HFFc6 (cell line): ENCODE results near the gene BRD4. TPM values are rescaled to one million over a fixed set of nuclear protein-coding genes. Genes with fewer than 3 reads are reported as not detected.

Source experiments
- DNase-seq: peaks from one replicate; pipeline ENCODE4 v3.0.0-alpha.2; 2018
- H3K27ac Mint-ChIP-seq: 2 replicates; pipeline ENCODE4 v1.8.0; 2020; ENCODE audit warnings: mild to moderate bottlenecking, mixed read lengths
- H3K27me3 Mint-ChIP-seq: 2 replicates; pipeline ENCODE4 v1.8.0; 2021; ENCODE audit warnings: mild to moderate bottlenecking, moderate library complexity, mixed read lengths; ENCODE audit not compliant: insufficient read depth
- H3K36me3 Mint-ChIP-seq: 2 replicates; pipeline ENCODE4 v1.8.0; 2021; ENCODE audit warnings: low read depth, mixed read lengths
- H3K4me1 Mint-ChIP-seq: 2 replicates; pipeline ENCODE4 v1.8.0; 2020; ENCODE audit warnings: low read depth, mixed read lengths
- H3K4me3 Mint-ChIP-seq: 2 replicates; pipeline ENCODE4 v1.8.0; 2020; ENCODE audit warnings: mild to moderate bottlenecking, moderate library complexity, mixed read lengths
- H3K9me3 Mint-ChIP-seq: 2 replicates; pipeline ENCODE4 v1.8.0; 2020; ENCODE audit warnings: mild to moderate bottlenecking, mixed read lengths
- total RNA-seq, 6 experiments: library from RNA; stranded (reverse); fragmentation: NEBNext Ultra II Directional; extraction: Animal tissue kit (Norgen Biotek cat#: 25700); gene quantifications; 2 replicates in 1 of 6; 3 replicates in 5 of 6; pipeline ENCODE4 v1.2.3, GENCODE V29; 2021
- TF ChIP-seq, protein P1 (sequence below): fragments of 200-600 bp; sonication (generic); IDR thresholded peaks from 2 replicates; pipeline ENCODE4 v1.5.0; 2021; ENCODE audit warnings: antibody characterized with exemption, mild to moderate bottlenecking

BRD4 gene
- total RNA-seq, 6 experiments from 2014 or later = 74.9 to 85.2 (median 81.5) TPM

DNA sequence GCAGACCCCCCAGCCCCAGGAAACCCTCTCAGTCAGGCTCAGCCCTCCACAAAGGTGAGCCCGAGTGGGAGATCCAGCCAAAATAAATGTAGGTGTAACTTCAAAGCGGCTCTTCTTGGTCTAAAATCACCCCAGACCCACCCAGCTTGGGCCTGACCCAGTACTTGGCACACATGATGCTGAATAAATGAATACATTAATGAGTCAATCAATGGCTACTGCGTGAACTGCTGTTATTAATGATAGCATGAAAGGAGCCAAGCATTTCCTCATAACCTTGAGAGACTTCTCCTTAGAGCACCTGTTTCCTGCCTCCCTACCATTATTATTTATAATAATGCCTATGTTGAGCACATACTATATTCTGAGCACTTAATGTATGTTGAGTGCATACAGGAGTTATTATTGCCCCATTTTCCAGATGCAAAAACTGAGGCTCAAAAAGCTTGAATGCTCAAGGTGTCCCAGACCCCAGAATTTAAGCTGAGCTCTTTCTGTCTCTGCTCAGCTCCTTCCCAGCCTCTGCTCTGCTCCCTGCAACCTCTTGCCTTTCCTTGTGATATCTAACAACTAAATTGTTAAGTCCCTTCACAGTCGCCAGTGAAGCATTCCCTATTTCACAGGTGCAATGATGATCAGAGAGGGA, 135.9 kb downstream of the BRD4 start:
- H3K4me3 Mint-ChIP-seq = peak overlapping the region; percentile 39
- H3K4me1 Mint-ChIP-seq = peaks cover 24% of the 10 kb centered on the region
- H3K36me3 Mint-ChIP-seq = no peaks in the 10 kb centered on the region
- no peaks in the 10 kb centered on the region for H3K9me3 Mint-ChIP-seq
- TF ChIP-seq, protein P1, sequence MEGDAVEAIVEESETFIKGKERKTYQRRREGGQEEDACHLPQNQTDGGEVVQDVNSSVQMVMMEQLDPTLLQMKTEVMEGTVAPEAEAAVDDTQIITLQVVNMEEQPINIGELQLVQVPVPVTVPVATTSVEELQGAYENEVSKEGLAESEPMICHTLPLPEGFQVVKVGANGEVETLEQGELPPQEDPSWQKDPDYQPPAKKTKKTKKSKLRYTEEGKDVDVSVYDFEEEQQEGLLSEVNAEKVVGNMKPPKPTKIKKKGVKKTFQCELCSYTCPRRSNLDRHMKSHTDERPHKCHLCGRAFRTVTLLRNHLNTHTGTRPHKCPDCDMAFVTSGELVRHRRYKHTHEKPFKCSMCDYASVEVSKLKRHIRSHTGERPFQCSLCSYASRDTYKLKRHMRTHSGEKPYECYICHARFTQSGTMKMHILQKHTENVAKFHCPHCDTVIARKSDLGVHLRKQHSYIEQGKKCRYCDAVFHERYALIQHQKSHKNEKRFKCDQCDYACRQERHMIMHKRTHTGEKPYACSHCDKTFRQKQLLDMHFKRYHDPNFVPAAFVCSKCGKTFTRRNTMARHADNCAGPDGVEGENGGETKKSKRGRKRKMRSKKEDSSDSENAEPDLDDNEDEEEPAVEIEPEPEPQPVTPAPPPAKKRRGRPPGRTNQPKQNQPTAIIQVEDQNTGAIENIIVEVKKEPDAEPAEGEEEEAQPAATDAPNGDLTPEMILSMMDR = no peak
- no peak for DNase-seq
- peaks cover 9% of the 10 kb centered on the region for H3K27me3 Mint-ChIP-seq
- H3K27ac Mint-ChIP-seq = no peak overlapping the region

DNA sequence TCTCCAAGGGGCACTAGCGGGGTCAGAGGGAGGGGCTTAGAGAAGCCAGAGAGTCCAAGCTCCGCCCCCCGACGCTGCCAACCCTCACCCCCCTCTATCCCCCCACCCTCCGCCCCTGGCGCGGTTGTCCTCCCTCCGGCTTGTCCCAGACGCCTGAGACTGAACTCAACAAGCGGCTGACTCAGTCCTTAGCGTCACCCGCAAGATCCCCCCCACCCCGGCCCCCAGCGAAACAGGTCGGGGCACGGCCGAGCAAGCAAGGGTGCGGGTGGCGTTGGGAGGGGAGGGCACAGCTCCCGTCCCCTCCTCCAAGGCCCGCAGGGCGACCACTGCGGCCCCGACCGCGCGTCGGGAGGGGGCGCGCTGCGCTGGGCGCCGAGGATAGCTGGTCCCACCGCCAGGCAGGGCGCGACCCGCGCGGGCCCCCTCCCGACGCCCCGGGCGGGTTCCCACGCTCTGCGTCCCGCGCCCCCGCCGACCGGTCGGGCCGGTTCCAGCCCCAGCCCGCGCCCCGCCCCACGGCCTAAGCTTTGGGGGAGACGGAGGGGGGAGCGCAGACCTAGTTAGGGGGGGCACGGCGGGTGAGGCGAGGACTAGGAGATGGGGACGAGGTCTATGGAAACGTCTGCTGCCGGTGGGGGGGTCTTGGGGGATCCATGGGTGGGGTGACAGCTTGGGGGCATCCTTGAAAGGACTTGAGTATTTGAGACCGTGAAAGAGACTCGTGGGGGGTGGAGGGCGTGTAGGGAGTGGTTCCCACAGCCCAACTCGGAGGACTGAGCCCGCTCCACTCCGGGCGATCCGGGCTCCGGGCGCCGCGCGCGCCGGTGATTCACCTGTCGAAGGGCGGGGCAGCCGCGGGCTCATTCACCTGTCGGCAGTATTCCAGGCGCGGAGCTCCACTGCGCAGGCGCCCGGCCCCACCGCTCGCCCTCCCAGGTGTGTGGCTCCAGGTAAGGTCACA, 136.7 kb downstream of the BRD4 start:
- Mint-ChIP-seq H3K4me1 (peaks cover 24% of the 10 kb centered on the region), H3K9me3 (no peaks in the 10 kb centered on the region), H3K27me3 (peaks cover 9% of the 10 kb centered on the region), H3K4me3 (peak overlapping the region; percentile 77; the same call in 1 of the 2 replicates), H3K36me3 (no peaks in the 10 kb centered on the region), H3K27ac (peak overlapping the region; percentile 71; the same call in 1 of the 2 replicates)
- TF ChIP-seq, protein P1 = peak; percentile 37; the same call in 1 of the 2 replicates
- peak; percentile 39 for DNase-seq

DNA sequence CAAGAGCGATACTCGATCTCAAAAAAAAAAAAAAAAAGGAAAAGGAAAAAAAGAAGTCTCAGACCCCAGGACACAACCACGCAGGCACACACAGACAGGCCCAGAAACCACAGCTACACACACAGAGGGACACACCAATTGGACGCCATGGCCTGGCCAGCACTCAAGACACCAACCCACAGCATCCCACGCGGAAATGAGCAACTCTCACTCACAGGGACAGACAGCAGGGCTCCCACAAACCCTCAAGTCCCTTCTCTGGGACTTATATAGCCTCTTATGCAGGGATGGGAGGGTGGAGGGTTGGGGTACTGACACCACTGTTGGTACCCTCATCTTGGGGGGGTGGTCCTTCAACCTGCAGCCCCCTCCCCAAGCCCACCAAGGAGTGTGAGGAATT, 137.4 kb downstream of the BRD4 start:
- TF ChIP-seq, protein P1 = no peak
- Mint-ChIP-seq H3K4me1 (peaks cover 24% of the 10 kb centered on the region), H3K4me3 (peak overlapping the region; percentile 77), H3K9me3 (no peaks in the 10 kb centered on the region), H3K36me3 (no peaks in the 10 kb centered on the region), H3K27me3 (peaks cover 9% of the 10 kb centered on the region), H3K27ac (peak overlapping the region; percentile 71; the same call in 1 of the 2 replicates)
- peak; percentile 22 for DNase-seq

DNA sequence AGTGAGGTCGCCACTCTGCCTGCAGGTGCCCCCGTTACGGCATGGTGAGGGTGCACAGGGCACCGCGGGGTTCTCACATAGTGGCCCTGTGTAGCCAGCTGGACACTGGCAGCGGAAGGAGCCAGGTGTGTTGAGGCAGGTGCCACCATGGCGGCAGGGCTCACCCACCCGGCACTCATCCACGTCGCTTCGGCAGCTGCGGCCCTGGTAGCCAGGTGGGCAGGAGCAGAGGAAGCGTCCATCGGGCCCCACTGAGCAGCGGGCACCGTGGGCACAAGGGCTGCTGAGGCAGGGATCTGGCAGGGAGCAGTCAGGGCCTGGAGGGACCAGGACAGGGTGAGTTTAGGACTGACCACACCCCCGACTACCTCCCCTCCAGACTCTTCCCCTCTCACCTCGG, 140.4 kb downstream of the BRD4 start:
- H3K27me3 Mint-ChIP-seq = peaks cover 5% of the 10 kb centered on the region; the same call in 1 of the 2 replicates
- H3K27ac Mint-ChIP-seq = no peak overlapping the region
- no peak overlapping the region for H3K4me3 Mint-ChIP-seq
- TF ChIP-seq, protein P1 = no peak
- no peaks in the 10 kb centered on the region for H3K9me3 Mint-ChIP-seq
- no peak for DNase-seq
- peaks cover 12% of the 10 kb centered on the region; the same call in 1 of the 2 replicates for H3K4me1 Mint-ChIP-seq
- no peaks in the 10 kb centered on the region for H3K36me3 Mint-ChIP-seq

DNA sequence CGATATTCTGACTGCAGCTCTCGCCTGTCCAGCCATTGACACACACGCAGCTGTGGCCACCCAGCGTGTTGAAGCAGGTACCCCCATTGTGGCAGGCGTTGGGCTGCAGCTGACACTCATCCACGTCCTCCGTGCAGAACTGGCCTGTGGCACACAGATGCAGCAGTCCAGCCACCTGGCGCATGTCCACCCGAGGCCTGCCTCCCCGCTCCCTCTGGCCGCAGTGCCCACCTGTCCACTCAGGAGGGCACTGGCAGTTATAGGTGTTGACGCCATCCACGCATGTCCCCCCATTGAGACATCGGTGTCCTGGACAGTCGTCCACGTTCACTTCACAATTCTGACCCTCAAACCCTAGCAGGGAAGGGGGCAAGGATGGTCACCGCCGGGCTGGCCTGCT, 140.8 kb downstream of the BRD4 start:
- no peak overlapping the region for H3K27ac Mint-ChIP-seq
- DNase-seq = no peak

More for the DNA sequence above, 140.8 kb downstream of the BRD4 start:
- Mint-ChIP-seq H3K27me3 (peaks cover 5% of the 10 kb centered on the region; the same call in 1 of the 2 replicates), H3K4me3 (no peak overlapping the region), H3K36me3 (no peaks in the 10 kb centered on the region), H3K4me1 (peaks cover 12% of the 10 kb centered on the region; the same call in 1 of the 2 replicates), H3K9me3 (no peaks in the 10 kb centered on the region)
- TF ChIP-seq, protein P1 = no peak
